Measurements from ENCODE around the gene SORCS2.

The SORCS2 gene

DNA sequence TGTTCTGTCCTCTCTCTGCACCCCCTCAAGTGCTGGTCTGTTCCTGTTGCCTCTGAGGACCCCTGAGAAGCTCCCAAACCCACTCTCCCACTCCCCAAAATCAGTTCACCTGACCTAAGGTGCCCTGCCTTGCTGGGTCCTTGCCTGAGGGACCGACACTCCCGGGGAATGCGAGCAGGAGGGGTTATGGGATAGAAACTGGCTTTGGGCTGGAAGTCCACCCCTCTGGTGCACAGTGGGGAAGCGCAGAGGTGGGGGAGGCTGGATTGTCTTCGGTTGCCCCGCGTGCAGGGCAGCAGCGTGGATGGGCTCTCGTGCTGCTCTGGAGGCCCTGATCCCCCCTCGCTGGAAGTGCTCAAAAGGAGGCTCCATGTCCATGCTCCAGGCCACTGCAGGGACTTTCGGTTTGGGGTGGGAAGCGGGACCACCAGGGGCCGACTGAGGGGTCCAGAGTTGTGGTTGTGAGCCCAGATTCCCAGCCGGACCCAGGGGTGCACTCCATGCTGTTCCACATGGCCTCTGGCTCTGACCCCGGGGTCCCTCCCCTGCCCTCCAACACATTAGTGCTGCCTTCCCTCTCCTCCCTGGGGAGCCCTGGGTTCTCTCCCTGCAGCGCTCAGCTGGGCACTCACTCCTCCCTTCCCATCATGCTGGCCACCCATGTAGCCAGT is 7.6 kb downstream of the SORCS2 start:
- H3K4me3 ChIP-seq (ENCODE audit: low read depth, low read length) = no peak overlapping the region
- H3K27ac ChIP-seq = no peak overlapping the region
- peaks cover 2% of the 10 kb centered on the region for H3K27me3 ChIP-seq (replicated peaks)
- TF ChIP-seq, protein P1, sequence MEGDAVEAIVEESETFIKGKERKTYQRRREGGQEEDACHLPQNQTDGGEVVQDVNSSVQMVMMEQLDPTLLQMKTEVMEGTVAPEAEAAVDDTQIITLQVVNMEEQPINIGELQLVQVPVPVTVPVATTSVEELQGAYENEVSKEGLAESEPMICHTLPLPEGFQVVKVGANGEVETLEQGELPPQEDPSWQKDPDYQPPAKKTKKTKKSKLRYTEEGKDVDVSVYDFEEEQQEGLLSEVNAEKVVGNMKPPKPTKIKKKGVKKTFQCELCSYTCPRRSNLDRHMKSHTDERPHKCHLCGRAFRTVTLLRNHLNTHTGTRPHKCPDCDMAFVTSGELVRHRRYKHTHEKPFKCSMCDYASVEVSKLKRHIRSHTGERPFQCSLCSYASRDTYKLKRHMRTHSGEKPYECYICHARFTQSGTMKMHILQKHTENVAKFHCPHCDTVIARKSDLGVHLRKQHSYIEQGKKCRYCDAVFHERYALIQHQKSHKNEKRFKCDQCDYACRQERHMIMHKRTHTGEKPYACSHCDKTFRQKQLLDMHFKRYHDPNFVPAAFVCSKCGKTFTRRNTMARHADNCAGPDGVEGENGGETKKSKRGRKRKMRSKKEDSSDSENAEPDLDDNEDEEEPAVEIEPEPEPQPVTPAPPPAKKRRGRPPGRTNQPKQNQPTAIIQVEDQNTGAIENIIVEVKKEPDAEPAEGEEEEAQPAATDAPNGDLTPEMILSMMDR (IDR thresholded peaks at IDR 0.05; ENCODE audit: low read depth, low read length, missing control alignments) = no peak
- in situ Hi-C loops (cut with HindIII; ENCODE audit: low pct_ligation_motif_present, low sequenced_read_pairs) = no loop called here
- no peaks in the 10 kb centered on the region for H3K36me3 ChIP-seq (replicated peaks)
- DNase-seq = no peak

DNA sequence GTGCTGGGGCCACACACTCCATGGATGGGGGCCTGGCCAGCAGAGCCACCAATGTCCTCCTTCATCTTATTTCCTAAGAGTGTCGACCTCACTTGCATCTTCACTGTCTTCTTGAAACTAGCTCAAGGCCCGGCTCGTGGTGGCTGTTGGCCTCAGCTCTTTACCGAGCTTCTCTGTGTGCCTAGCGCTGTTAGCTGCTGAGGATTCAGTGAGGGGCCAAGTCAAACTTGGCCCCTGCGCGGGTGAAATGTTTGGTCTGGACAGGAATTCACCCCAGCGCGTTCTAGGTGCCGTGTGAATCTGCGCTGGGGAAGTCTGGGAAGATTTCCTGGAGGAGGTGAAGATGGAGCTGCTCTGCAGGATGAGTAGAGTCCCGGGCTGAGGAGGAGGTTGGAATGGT is 8.5 kb downstream of the SORCS2 start:
- Histone ChIP-seq H3K27me3 (replicated peaks) (peaks cover 2% of the 10 kb centered on the region), H3K4me3 (ENCODE audit: low read depth, low read length) (no peak overlapping the region), H3K27ac (no peak overlapping the region), H3K36me3 (replicated peaks) (no peaks in the 10 kb centered on the region)
- no peak for DNase-seq
- TF ChIP-seq, protein P1 (IDR thresholded peaks at IDR 0.05; ENCODE audit: low read depth, low read length, missing control alignments) = no peak
- in situ Hi-C loops (cut with HindIII; ENCODE audit: low pct_ligation_motif_present, low sequenced_read_pairs) = no loop called here

DNA sequence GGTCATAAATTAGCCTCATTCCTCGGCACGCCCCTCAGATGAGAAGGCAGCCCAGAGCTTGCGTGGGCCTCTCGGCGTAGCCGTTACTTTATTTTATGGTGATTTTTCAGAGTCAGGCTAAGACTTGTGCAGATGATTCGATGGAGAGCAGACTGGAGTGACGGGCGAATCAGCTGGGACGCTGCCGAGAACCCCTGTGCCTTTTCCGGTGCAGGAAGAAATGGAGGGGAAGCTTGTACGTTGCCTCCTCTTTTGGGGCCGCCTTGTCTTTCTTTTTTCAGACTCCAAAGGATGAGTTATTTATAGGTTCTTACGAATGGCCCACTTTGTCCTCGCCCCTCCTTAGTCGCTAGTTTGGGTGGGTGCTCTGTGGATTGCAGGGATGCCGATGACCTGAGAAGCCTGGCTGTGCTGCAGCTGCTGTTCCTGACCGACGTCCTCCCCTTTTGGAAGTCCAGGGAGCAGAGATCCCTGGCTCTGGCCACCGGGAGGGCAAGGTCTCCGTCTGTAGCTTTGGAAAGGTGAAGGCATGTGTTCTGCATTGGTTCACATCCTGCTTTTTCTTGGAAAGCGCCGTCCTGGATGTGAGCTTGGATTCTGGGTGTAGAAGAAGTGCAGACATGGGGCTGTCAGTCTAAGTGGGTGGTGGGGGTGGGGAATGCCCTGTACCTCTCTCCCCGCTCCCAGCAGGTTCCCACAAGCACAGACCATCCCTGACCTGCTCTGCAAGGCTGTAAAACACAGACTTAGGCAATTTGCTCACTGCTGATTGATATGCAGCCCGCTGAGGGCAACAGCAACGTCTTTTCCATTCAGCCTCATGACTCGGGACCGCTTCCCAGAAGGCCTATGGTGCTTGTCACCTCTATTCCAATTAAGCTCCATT is 9.3 kb downstream of the SORCS2 start:
- no peak overlapping the region for H3K27ac ChIP-seq
- DNase-seq = no peak
- in situ Hi-C loops (cut with HindIII; ENCODE audit: low pct_ligation_motif_present, low sequenced_read_pairs) = no loop called here
- H3K36me3 ChIP-seq (replicated peaks) = no peaks in the 10 kb centered on the region
- no peaks in the 10 kb centered on the region for H3K27me3 ChIP-seq (replicated peaks)
- H3K4me3 ChIP-seq (ENCODE audit: low read depth, low read length) = no peak overlapping the region
- TF ChIP-seq, protein P1 (IDR thresholded peaks at IDR 0.05; ENCODE audit: low read depth, low read length, missing control alignments) = no peak

DNA sequence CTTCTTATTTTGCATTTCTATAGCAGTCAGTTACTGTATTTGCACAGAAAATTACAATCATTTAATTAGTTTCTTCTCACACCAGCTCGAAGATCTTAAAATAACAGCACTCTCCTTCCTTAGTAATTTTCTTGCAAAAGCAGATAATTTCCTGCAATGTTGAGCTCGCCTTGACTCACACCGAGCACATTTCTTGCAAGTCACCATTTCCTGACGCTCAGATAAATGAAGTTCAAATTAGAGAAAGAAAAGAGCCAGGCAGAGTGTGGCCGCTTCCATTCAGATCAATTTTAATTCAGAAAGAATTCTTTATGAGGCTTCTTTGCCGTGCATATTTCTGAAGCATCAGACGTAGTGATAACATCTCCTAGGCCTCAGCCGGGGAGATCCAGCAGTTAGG is 10.1 kb downstream of the SORCS2 start:
- Histone ChIP-seq H3K4me3 (ENCODE audit: low read depth, low read length) (no peak overlapping the region), H3K27ac (no peak overlapping the region), H3K27me3 (replicated peaks) (no peaks in the 10 kb centered on the region), H3K36me3 (replicated peaks) (no peaks in the 10 kb centered on the region)
- in situ Hi-C loops (cut with HindIII; ENCODE audit: low pct_ligation_motif_present, low sequenced_read_pairs) = no loop called here
- TF ChIP-seq, protein P1 (IDR thresholded peaks at IDR 0.05; ENCODE audit: low read depth, low read length, missing control alignments) = no peak
- DNase-seq = no peak

DNA sequence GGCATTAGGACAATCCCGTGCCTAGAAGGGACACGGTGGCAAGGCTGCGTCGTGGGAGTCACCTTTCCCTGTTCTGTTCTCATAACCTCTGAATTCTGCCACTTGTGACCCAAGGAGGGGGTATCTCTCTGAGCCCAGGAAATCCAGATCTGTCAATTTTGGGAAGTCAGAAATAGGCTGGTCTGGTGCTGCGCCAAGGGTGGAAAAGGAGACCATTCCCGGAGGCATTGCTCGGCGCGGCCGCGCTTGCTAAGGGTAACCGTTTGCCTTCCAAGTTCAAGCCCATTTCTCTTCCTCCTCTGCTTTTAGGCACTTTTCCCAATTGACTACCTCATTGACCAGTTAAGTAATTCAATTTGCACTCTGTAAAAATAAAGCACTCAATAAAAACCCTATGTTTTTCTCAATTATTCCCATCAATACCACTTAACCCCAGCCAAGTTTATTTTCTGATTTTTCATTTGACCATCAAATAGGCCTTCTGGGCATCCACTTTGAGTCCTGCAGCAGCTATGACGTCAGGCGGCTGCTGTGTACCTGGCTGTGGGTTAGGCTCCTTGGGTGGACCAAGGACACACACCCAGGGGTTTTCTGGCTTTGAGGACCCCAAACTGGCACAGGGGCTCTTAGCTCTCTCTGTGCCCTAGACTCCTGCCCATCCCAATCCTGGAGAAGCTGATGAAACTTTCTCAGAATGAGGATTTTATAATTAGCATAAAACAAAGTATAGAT is 12.5 kb downstream of the SORCS2 start:
- H3K27ac ChIP-seq = no peak overlapping the region
- no peaks in the 10 kb centered on the region for H3K27me3 ChIP-seq (replicated peaks)
- no peak for DNase-seq
- no peak overlapping the region for H3K4me3 ChIP-seq (ENCODE audit: low read depth, low read length)
- no peaks in the 10 kb centered on the region for H3K36me3 ChIP-seq (replicated peaks)
- TF ChIP-seq, protein P1 (IDR thresholded peaks at IDR 0.05; ENCODE audit: low read depth, low read length, missing control alignments) = no peak
- in situ Hi-C loops (cut with HindIII; ENCODE audit: low pct_ligation_motif_present, low sequenced_read_pairs) = no loop called here

Measured in brain microvascular endothelial cell (primary cell).